Ovary (tissue), 3 donors: ENCODE measurements around the gene ZIC4.

ENCODE experiments used
- CTCF ChIP-seq, 3 donors: fragments of 450-650 bp in 2 of 3; fragments of 200-600 bp in 1 of 3; IDR thresholded peaks; one replicate each; pipeline versions ENCODE4 v1.5.1 to v1.8.0; 2016 to 2022; ENCODE audit warnings: antibody characterized with exemption in 3 of 3, mild to moderate bottlenecking in 1 of 3
- EP300 ChIP-seq: sonication (generic); formaldehyde crosslinking; IDR thresholded peaks from one replicate; pipeline ENCODE4 v1.6.1; 2017; ENCODE audit warnings: antibody characterized with exemption
- POLR2A ChIP-seq: fragments of 450-650 bp; IDR thresholded peaks from one replicate; pipeline ENCODE4 v1.6.1; 2017; ENCODE audit warnings: antibody characterized with exemption, mild to moderate bottlenecking, moderate library complexity
- donor health status: DM: no; HTN: no; CAD: no.

DNA sequence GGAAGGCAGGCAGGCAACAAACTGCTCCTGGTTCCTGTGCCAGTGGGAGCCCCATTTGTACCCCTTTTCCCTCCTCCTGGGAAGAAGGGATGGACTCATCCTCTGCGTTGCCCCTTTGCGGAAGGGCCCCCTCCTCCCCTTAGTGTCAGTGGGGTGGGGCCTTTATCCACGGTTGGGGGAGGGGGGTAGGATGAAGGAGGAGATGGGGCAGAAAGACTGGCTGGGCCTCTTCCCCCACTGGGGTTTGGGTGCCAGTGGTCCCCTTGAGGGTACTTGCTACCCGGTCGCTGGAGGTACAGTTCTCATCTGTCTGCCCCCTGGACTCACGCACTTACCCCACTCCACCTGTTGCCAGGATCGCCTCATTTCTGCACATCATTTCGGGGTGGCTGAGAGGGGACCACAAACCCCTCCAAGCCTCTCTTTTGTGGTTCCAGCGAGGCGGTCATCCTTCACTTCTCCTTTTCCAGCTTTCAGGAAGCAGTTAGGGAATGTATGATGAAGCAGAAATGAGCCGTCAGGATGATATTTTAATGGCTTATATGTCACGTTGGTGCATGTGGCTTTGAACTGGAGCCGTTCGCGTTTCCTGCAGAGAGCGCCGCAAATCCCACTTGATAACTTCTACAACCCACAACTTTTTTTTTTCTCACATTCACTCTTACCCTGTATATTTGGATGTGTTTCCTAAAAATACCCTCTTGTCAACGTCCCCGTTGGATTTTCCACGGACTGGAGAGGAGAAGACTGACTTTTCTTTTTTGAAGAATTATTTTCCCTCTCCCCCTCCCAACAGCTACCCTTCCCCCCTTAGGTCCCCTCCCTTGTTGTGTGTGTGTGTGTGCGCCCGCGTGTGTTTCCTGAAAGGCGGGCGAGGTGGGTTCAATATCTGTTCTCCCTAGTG is at the start of gene ZIC4:
- TF ChIP-seq CTCF (IDR thresholded peaks at IDR 0.05): no peak
- no peak for TF ChIP-seq POLR2A
- TF ChIP-seq EP300: no peak
